ENCODE results near the gene ADGRG7. TPM values are rescaled to one million over a fixed set of nuclear protein-coding genes. Genes with fewer than 3 reads are reported as not detected.
"Not testable (repeated sequence)": the region's sequence is repeated elsewhere in the genome, so short reads cannot be mapped to it uniquely, and the experiment has no call there.

ADGRG7 gene
- total RNA-seq, 1 donor from 2014 or later: not detected

GRCh38 chr3:100582157-100582556, 27.2 kb upstream of the ADGRG7 start:
- H3K9me3 Mint-ChIP-seq; DNase-seq; H3K27me3 Mint-ChIP-seq; H3K4me3 Mint-ChIP-seq; H3K36me3 Mint-ChIP-seq (ENCODE audit: low read depth); H3K27ac Mint-ChIP-seq; H3K4me1 Mint-ChIP-seq: not testable (repeated sequence)
- intact Hi-C loops (cut with micrococcal nuclease): loop anchor here (10.0 kb wide), 1 partner anchor 517 kb away; no protein-coding TSS in a partner anchor

- peaks cover 11% of the 10 kb centered on the region for H3K27me3 Mint-ChIP-seq
- no peaks in the 10 kb centered on the region for H3K4me1 Mint-ChIP-seq
- no peaks in the 10 kb centered on the region for H3K9me3 Mint-ChIP-seq
- H3K36me3 Mint-ChIP-seq (ENCODE audit: low read depth): no peaks in the 10 kb centered on the region
- intact Hi-C loops (cut with micrococcal nuclease): loop anchor here (10.0 kb wide), 1 partner anchor 519 kb away; no protein-coding TSS in a partner anchor
- no peak overlapping the region for H3K27ac Mint-ChIP-seq
- DNase-seq: no peak
- H3K4me3 Mint-ChIP-seq: no peak overlapping the region
Observed at GRCh38 chr3:100584101-100584660, 25.2 kb upstream of the ADGRG7 start.

- peaks cover 5% of the 10 kb centered on the region for H3K4me1 Mint-ChIP-seq
- no peaks in the 10 kb centered on the region for H3K9me3 Mint-ChIP-seq
- no peak for DNase-seq
- no peak overlapping the region for H3K27ac Mint-ChIP-seq
- peaks cover 12% of the 10 kb centered on the region for H3K27me3 Mint-ChIP-seq
- intact Hi-C loops (cut with micrococcal nuclease): loop anchor here (10.0 kb wide), 1 partner anchor 522 kb away; no protein-coding TSS in a partner anchor
- no peak overlapping the region for H3K4me3 Mint-ChIP-seq
- H3K36me3 Mint-ChIP-seq (ENCODE audit: low read depth): no peaks in the 10 kb centered on the region
Observed at GRCh38 chr3:100586832-100587231, 22.6 kb upstream of the ADGRG7 start.

- no peaks in the 10 kb centered on the region for H3K9me3 Mint-ChIP-seq
- no peak overlapping the region for H3K4me3 Mint-ChIP-seq
- H3K27me3 Mint-ChIP-seq: peaks cover 13% of the 10 kb centered on the region
- DNase-seq: no peak
- no peaks in the 10 kb centered on the region for H3K36me3 Mint-ChIP-seq (ENCODE audit: low read depth)
- H3K4me1 Mint-ChIP-seq: peaks cover 5% of the 10 kb centered on the region
- no peak overlapping the region for H3K27ac Mint-ChIP-seq
- intact Hi-C loops (cut with micrococcal nuclease): loop anchor here (10.0 kb wide), 1 partner anchor 523 kb away; no protein-coding TSS in a partner anchor
Observed at GRCh38 chr3:100588251-100588650, 21.1 kb upstream of the ADGRG7 start.

- Mint-ChIP-seq H3K27ac (no peak overlapping the region), H3K4me1 (peaks cover 5% of the 10 kb centered on the region), H3K9me3 (no peaks in the 10 kb centered on the region), H3K36me3 (ENCODE audit: low read depth) (no peaks in the 10 kb centered on the region), H3K27me3 (peaks cover 16% of the 10 kb centered on the region), H3K4me3 (peak overlapping the region; percentile 23)
- DNase-seq: peak; percentile 88
- intact Hi-C loops (cut with micrococcal nuclease): loop anchor here (1.0 to 5.0 kb wide), 6 partner anchors 127 to 792 kb away; partner anchors contain the start of genes CMSS1 and NIT2
Observed at GRCh38 chr3:100590114-100590839, 19.1 kb upstream of the ADGRG7 start.

DNA sequence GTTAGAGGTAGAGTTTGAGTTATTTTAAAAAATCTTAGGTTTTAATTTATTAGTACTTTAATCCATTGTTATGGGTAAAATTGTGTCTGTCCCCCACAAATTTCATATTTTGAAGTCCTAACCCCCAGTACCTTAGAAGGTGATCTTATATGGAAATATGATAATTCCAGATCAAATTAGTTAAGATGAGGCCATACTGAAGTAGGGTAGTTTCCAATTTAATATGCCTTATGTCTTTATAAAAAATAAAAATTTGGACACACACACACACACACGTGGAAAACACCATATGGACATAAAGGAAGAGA, 18.6 kb upstream of the ADGRG7 start:
- H3K27ac Mint-ChIP-seq: no peak overlapping the region
- peaks cover 19% of the 10 kb centered on the region for H3K27me3 Mint-ChIP-seq
- H3K9me3 Mint-ChIP-seq: no peaks in the 10 kb centered on the region
- H3K4me3 Mint-ChIP-seq: no peak overlapping the region
- peaks cover 5% of the 10 kb centered on the region for H3K4me1 Mint-ChIP-seq
- intact Hi-C loops (cut with micrococcal nuclease): loop anchor here (1.0 to 5.0 kb wide), 6 partner anchors 127 to 792 kb away; partner anchors contain the start of genes CMSS1 and NIT2
- DNase-seq: no peak
- H3K36me3 Mint-ChIP-seq (ENCODE audit: low read depth): no peaks in the 10 kb centered on the region

- no peaks in the 10 kb centered on the region for H3K36me3 Mint-ChIP-seq (ENCODE audit: low read depth)
- H3K27ac Mint-ChIP-seq: no peak overlapping the region
- no peaks in the 10 kb centered on the region for H3K9me3 Mint-ChIP-seq
- peaks cover 25% of the 10 kb centered on the region for H3K27me3 Mint-ChIP-seq
- H3K4me1 Mint-ChIP-seq: peaks cover 5% of the 10 kb centered on the region
- no peak for DNase-seq
- H3K4me3 Mint-ChIP-seq: no peak overlapping the region
- intact Hi-C loops (cut with micrococcal nuclease): loop anchor here (2.0 to 5.0 kb wide), 4 partner anchors 259 to 791 kb away; partner anchors contain the start of genes CMSS1 and NIT2
Observed at GRCh38 chr3:100591411-100591810, 18.0 kb upstream of the ADGRG7 start.

- H3K9me3 Mint-ChIP-seq: peaks cover 4% of the 10 kb centered on the region
- peaks cover 21% of the 10 kb centered on the region for H3K27me3 Mint-ChIP-seq
- peak; percentile 71 for DNase-seq
- H3K27ac Mint-ChIP-seq: no peak overlapping the region
- H3K36me3 Mint-ChIP-seq (ENCODE audit: low read depth): peaks cover 4% of the 10 kb centered on the region
- no peak overlapping the region for H3K4me3 Mint-ChIP-seq
- intact Hi-C loops (cut with micrococcal nuclease): loop anchor here (5.0 kb wide), 2 partner anchors 67 to 198 kb away; partner anchors contain the start of genes LNP1 and TOMM70
- H3K4me1 Mint-ChIP-seq: peaks cover 27% of the 10 kb centered on the region
Observed at GRCh38 chr3:100600181-100601042, 9.0 kb upstream of the ADGRG7 start.

DNA sequence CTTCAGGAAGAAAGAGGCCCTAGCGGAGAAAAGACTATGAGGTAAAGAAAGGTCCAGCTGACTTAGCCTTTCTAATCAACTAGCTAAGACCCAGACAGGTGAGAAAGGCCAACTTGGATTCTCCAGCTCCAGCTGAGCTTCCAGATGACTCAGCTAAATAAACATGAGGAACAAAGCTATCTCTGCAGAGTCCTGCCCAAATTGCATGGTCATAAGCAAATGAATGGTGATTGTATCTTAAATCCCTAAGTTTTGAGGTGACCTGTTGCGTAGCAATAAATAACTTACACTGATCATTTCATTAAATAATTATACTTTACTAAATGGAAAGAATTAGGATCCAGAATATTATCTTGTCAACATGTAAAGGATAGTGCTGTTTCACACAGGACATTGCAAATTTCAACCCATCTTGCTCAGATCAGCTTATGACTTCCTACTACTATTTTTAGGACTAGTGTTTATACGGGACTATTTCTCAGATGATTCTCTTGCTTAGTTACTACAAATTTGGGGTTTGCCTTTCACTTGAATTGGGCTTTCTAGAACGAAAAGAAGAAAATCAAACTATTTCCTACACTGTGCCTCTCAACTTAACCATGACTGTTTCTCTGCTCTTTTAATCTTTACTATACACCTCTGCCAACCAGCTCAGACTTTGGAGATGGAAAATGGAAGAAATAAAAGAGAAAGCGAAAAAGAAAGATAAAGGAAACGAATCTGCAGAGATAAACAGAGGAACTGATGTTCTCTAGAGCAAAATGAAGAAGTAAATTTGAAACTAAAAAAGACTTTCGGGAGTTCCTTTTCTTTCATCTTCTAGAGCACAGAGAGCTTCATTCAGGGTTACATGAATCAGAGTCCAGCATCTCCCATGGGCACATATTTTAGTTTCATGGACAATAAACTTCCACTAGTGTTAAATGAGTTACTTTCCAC, 6.6 kb upstream of the ADGRG7 start:
- DNase-seq: no peak
- Mint-ChIP-seq H3K36me3 (ENCODE audit: low read depth) (peaks cover 4% of the 10 kb centered on the region), H3K27ac (peak overlapping the region; percentile 83), H3K27me3 (peaks cover 5% of the 10 kb centered on the region), H3K4me3 (peak overlapping the region; percentile 72), H3K9me3 (peaks cover 4% of the 10 kb centered on the region), H3K4me1 (peaks cover 27% of the 10 kb centered on the region)
- intact Hi-C loops (cut with micrococcal nuclease): loop anchor here (1.0 to 5.0 kb wide), 4 partner anchors 48 to 200 kb away; partner anchors contain the start of genes LNP1 and TOMM70

DNA sequence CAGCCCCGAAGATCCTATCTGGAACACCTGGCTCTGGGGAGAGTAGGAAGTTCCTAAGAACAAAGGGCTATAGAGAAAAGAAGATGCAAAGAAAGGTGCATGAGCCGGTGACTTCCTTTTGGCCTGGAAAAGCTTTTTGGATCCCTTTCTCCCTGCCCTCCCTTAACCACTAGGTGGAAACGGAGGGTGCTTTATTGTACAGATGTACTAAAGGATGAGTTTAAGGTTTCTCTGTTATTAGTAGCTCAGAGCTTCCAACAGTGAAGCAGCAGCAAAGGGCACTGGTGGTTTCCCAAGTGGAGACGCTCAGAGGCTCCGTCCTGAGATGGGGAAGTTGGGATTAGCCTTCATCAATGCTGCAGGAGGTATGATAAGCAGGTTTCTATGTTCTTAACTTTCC, 5.9 kb upstream of the ADGRG7 start:
- intact Hi-C loops (cut with micrococcal nuclease): loop anchor here (1.0 to 5.0 kb wide), 4 partner anchors 47 to 201 kb away; partner anchors contain the start of genes LNP1 and TOMM70
- H3K27me3 Mint-ChIP-seq: peaks cover under 1% of the 10 kb centered on the region
- H3K27ac Mint-ChIP-seq: peak overlapping the region; percentile 83
- H3K4me3 Mint-ChIP-seq: peak overlapping the region; percentile 72
- peaks cover 4% of the 10 kb centered on the region for H3K36me3 Mint-ChIP-seq (ENCODE audit: low read depth)
- H3K9me3 Mint-ChIP-seq: peaks cover 4% of the 10 kb centered on the region
- DNase-seq: no peak
- peaks cover 27% of the 10 kb centered on the region for H3K4me1 Mint-ChIP-seq

GRCh38 chr3:100605358-100605757, 4.0 kb upstream of the ADGRG7 start:
- Mint-ChIP-seq H3K27me3 (no peaks in the 10 kb centered on the region), H3K9me3 (no peaks in the 10 kb centered on the region), H3K36me3 (ENCODE audit: low read depth) (no peaks in the 10 kb centered on the region), H3K4me1 (peaks cover 31% of the 10 kb centered on the region), H3K4me3 (no peak overlapping the region), H3K27ac (no peak overlapping the region)
- intact Hi-C loops (cut with micrococcal nuclease): no loop called here
- no peak for DNase-seq

DNA sequence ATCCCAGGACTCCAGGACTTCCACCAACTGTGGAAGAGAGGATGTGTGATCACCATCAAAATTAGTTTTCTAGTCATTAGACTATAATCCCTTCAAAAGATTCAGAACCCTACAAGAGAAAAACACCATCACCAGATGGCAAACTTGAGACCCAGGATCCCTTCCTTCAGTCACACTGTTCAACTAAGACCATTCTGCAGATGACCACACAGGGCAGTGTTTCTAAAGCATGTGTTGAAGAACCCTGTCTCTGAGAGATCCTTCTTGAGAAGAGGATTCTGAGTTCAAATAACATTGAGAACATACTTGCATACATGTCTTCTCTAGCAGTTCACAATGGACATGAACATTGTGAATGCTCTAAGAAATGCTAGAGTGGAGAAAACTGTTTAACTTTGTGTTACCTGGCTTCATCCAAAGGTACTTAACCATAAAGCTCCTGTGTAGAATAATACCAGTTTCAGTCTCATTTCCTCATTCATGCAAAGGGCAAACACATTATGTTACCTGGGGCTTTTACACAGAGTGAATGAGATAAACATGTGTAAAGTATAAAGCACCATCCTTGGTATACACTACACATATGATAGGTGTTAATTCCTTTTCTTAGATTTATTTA, 2.4 kb upstream of the ADGRG7 start:
- intact Hi-C loops (cut with micrococcal nuclease): no loop called here
- H3K27ac Mint-ChIP-seq: no peak overlapping the region
- peaks cover 24% of the 10 kb centered on the region for H3K4me1 Mint-ChIP-seq
- no peak for DNase-seq
- no peak overlapping the region for H3K4me3 Mint-ChIP-seq
- H3K9me3 Mint-ChIP-seq: no peaks in the 10 kb centered on the region
- peaks cover 3% of the 10 kb centered on the region for H3K27me3 Mint-ChIP-seq
- H3K36me3 Mint-ChIP-seq (ENCODE audit: low read depth): no peaks in the 10 kb centered on the region
